ENCODE measurements around the gene PLA2G2A.
"Not testable (repeated sequence)": the region's sequence is repeated elsewhere in the genome, so short reads cannot be mapped to it uniquely, and the experiment has no call there.

Gene PLA2G2A

DNA sequence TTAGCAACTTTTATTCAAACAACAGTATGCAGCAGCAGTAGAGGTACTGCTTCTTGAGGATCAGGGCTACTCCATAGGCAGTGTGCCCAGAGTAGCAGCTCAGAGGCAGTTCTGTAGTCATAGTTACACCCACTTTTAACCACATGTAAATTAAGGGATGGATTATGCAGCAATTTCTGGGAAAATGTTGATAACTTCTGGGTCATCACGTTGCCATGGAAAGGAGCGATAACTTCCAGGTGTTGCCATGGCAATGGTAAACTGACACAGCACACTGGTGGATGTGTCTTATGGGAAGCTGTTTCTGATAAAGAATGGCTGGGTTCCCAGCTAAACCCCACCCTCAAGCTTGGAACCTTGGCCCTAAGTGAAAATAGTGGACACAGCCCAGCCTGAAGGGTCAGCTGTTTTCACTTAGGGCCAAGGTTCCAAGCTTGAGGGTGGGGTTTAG, 29.0 kb upstream of the PLA2G2A start:
- peak; percentile 66 for DNase-seq (ENCODE audit: low read depth)
- TF ChIP-seq, protein P1, sequence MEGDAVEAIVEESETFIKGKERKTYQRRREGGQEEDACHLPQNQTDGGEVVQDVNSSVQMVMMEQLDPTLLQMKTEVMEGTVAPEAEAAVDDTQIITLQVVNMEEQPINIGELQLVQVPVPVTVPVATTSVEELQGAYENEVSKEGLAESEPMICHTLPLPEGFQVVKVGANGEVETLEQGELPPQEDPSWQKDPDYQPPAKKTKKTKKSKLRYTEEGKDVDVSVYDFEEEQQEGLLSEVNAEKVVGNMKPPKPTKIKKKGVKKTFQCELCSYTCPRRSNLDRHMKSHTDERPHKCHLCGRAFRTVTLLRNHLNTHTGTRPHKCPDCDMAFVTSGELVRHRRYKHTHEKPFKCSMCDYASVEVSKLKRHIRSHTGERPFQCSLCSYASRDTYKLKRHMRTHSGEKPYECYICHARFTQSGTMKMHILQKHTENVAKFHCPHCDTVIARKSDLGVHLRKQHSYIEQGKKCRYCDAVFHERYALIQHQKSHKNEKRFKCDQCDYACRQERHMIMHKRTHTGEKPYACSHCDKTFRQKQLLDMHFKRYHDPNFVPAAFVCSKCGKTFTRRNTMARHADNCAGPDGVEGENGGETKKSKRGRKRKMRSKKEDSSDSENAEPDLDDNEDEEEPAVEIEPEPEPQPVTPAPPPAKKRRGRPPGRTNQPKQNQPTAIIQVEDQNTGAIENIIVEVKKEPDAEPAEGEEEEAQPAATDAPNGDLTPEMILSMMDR (conservative IDR thresholded peaks at IDR 0.05; ENCODE audit: low read length), result no peak
- no peak overlapping the region for H3K4me3 ChIP-seq (ENCODE audit: low read length)

GRCh38 chr1:19998823-19999222, 19.4 kb upstream of the PLA2G2A start:
- TF ChIP-seq, protein P1 (conservative IDR thresholded peaks at IDR 0.05; ENCODE audit: low read length), result peak; percentile 37
- peak; percentile 6 for DNase-seq (ENCODE audit: low read depth)
- H3K4me3 ChIP-seq (ENCODE audit: low read length), result not testable (repeated sequence)

DNA sequence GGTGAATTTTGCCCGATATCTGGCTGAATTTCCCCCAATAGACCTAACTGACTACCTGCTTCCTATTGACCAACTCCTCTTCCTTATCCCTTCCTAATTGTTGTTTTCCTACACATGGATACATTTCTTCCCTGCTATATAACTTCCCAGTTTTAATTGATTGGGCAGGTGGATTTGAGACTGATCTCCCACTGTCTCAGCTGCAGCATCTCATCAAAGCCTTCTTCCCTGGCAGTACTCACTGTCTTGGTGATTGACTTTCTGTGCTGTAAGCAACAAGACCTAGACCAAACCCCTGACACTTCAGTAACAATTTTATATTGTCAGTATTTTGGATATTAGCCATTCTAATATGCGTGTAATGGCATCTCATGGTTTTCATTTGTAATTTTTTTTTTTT, 11.3 kb upstream of the PLA2G2A start:
- H3K4me3 ChIP-seq (ENCODE audit: low read length), result no peak overlapping the region
- TF ChIP-seq, protein P1 (conservative IDR thresholded peaks at IDR 0.05; ENCODE audit: low read length), result no peak
- no peak for DNase-seq (ENCODE audit: low read depth)

GRCh38 chr1:19990182-19990582, 10.8 kb upstream of the PLA2G2A start:
- H3K4me3 ChIP-seq (ENCODE audit: low read length); DNase-seq (ENCODE audit: low read depth): not testable (repeated sequence)

- DNase-seq (ENCODE audit: low read depth), result no peak
- no peak overlapping the region for H3K4me3 ChIP-seq (ENCODE audit: low read length)
- TF ChIP-seq, protein P1 (conservative IDR thresholded peaks at IDR 0.05; ENCODE audit: low read length), result no peak
These were observed 9.0 kb upstream of the PLA2G2A start for GRCh38 chr1:19988267-19989006.

DNA sequence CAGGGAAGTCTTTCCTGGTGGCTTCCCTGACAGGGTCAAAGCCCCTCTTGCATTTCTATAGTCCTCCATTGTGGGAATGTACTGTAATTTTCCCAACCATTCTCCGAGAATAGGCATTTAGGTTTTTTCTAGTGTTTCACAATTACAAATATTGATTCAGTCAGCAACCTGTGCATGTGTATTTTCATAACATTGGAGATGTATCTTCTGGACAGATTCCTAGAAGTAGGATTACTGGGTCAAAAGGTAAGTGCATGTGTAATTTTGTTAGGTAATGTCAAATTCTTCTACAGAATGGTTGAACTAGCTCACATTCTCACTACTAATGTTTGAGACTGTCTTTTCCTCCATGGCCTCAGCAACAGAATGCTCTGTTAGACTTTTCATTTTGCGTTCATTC, 8.3 kb upstream of the PLA2G2A start:
- TF ChIP-seq, protein P1 (conservative IDR thresholded peaks at IDR 0.05; ENCODE audit: low read length), result no peak
- no peak for DNase-seq (ENCODE audit: low read depth)
- H3K4me3 ChIP-seq (ENCODE audit: low read length), result no peak overlapping the region

- not testable (repeated sequence) for H3K4me3 ChIP-seq (ENCODE audit: low read length); DNase-seq (ENCODE audit: low read depth)
These were observed 5.1 kb upstream of the PLA2G2A start for GRCh38 chr1:19984409-19985016.

Measured in AG10803 (cell line).